HEK293 (cell line): ENCODE results near the gene SAMD11.

Experiments used
- ATF2 ChIP-seq: fragments of 450-650 bp; formaldehyde crosslinking; IDR thresholded peaks from 2 replicates; pipeline ENCODE4 v1.5.1; 2016; ENCODE audit warnings: missing biosample characterization, missing genetic modification characterization, low read depth
- MEIS1 ChIP-seq: sonication (generic); formaldehyde crosslinking; IDR thresholded peaks from 2 replicates; pipeline ENCODE4 v1.8.1; 2022; ENCODE audit warnings: missing genetic modification reagents, mild to moderate bottlenecking, borderline replicate concordance
- SALL2 ChIP-seq: fragments of 450-650 bp; formaldehyde crosslinking; IDR thresholded peaks from 2 replicates; pipeline ENCODE4 v1.5.0; 2017; ENCODE audit warnings: missing biosample characterization, mild to moderate bottlenecking, missing genetic modification characterization, borderline replicate concordance
- SETDB1 ChIP-seq: IDR thresholded peaks from one replicate; pipeline ENCODE4 v1.6.1; 2017; ENCODE audit warnings: mild to moderate bottlenecking, low read length, moderate library complexity, mixed read lengths; ENCODE audit not compliant: insufficient read length
- TCF7L2 ChIP-seq: IDR thresholded peaks from 2 replicates; pipeline ENCODE4 v1.6.1; 2011; ENCODE audit warnings: low read depth, mild to moderate bottlenecking, inconsistent platforms, low read length, moderate library complexity, borderline replicate concordance
- WT1 ChIP-seq: fragments of 450-650 bp; formaldehyde crosslinking; IDR thresholded peaks from 2 replicates; pipeline ENCODE4 v1.5.1; 2016; ENCODE audit warnings: missing biosample characterization, missing genetic modification characterization
- ZBTB44 ChIP-seq: fragments of 450-650 bp; IDR thresholded peaks from 2 replicates; pipeline ENCODE4 v1.5.1; 2018; ENCODE audit warnings: missing biosample characterization, mild to moderate bottlenecking, missing genetic modification characterization
- ZFP37 ChIP-seq: fragments of 450-650 bp; formaldehyde crosslinking; IDR thresholded peaks from 2 replicates; pipeline ENCODE4 v1.5.1; 2016; ENCODE audit warnings: missing biosample characterization, missing genetic modification characterization
- ZFP69B ChIP-seq: fragments of 450-650 bp; formaldehyde crosslinking; IDR thresholded peaks from 2 replicates; pipeline ENCODE4 v1.5.1; 2016; ENCODE audit warnings: missing biosample characterization, missing genetic modification characterization
- ZNF211 ChIP-seq: fragments of 450-650 bp; formaldehyde crosslinking; IDR thresholded peaks from 2 replicates; pipeline ENCODE4 v1.5.1; 2016; ENCODE audit warnings: low read depth, missing biosample characterization, missing genetic modification characterization
- ZNF274 ChIP-seq, 2 experiments: fragments of 200-500 bp in 1 of 2; fragments of 450-650 bp in 1 of 2; sonication (Bioruptor generic) in 1 of 2; formaldehyde crosslinking in 1 of 2; IDR thresholded peaks; 2 replicates each; pipeline versions ENCODE4 v1.5.1 to v1.6.1; 2014 to 2016; ENCODE audit warnings: borderline replicate concordance in 1 of 2, inconsistent platforms in 1 of 2, low read length in 1 of 2, missing biosample characterization in 1 of 2, missing genetic modification characterization in 1 of 2
- ZNF404 ChIP-seq: fragments of 450-650 bp; formaldehyde crosslinking; IDR thresholded peaks from 2 replicates; pipeline ENCODE4 v1.5.1; 2017; ENCODE audit warnings: missing biosample characterization, missing genetic modification characterization
- ZNF510 ChIP-seq: fragments of 450-650 bp; formaldehyde crosslinking; IDR thresholded peaks from 2 replicates; pipeline ENCODE4 v1.5.1; 2018; ENCODE audit warnings: mild to moderate bottlenecking, missing genetic modification characterization, missing biosample characterization; ENCODE audit not compliant: insufficient replicate concordance
- ZNF549 ChIP-seq: fragments of 450-650 bp; IDR thresholded peaks from 2 replicates; pipeline ENCODE4 v1.5.1; 2018; ENCODE audit warnings: missing biosample characterization, missing genetic modification characterization, mild to moderate bottlenecking, inconsistent platforms, moderate library complexity
- ZNF621 ChIP-seq: fragments of 450-650 bp; formaldehyde crosslinking; IDR thresholded peaks from 2 replicates; pipeline ENCODE4 v1.5.1; 2017; ENCODE audit warnings: missing biosample characterization, missing genetic modification characterization
- ZNF626 ChIP-seq: fragments of 450-650 bp; sonication (Bioruptor Pico); formaldehyde crosslinking; IDR thresholded peaks from 2 replicates; pipeline ENCODE4 v1.5.1; 2018; ENCODE audit warnings: missing biosample characterization, missing genetic modification characterization, inconsistent platforms
- ZNF707 ChIP-seq: fragments of 450-650 bp; formaldehyde crosslinking; IDR thresholded peaks from 2 replicates; pipeline ENCODE4 v1.5.1; 2016; ENCODE audit warnings: missing biosample characterization, missing genetic modification characterization
- ZNF843 ChIP-seq: fragments of 450-650 bp; formaldehyde crosslinking; IDR thresholded peaks from 2 replicates; pipeline ENCODE4 v1.5.1; 2016; ENCODE audit warnings: missing biosample characterization, missing genetic modification characterization
- ZSCAN16 ChIP-seq: fragments of 450-650 bp; formaldehyde crosslinking; IDR thresholded peaks from 2 replicates; pipeline ENCODE4 v1.5.1; 2016; ENCODE audit warnings: missing biosample characterization, missing genetic modification characterization
- ZSCAN18 ChIP-seq: fragments of 450-650 bp; formaldehyde crosslinking; IDR thresholded peaks from 2 replicates; pipeline ENCODE4 v1.5.1; 2016; ENCODE audit warnings: missing biosample characterization, missing genetic modification characterization
- TF ChIP-seq, protein P1 (sequence below): fragments of 450-650 bp; IDR thresholded peaks from 2 replicates; pipeline ENCODE4 v1.5.1; 2018; ENCODE audit warnings: missing biosample characterization, missing genetic modification characterization
- TF ChIP-seq, protein P2 (sequence below): fragments of 450-650 bp; formaldehyde crosslinking; IDR thresholded peaks from 2 replicates; pipeline ENCODE4 v1.5.1; 2016; ENCODE audit warnings: missing biosample characterization, missing genetic modification characterization
- TF ChIP-seq, protein P3 (sequence below): fragments of 450-650 bp; formaldehyde crosslinking; IDR thresholded peaks from 2 replicates; pipeline ENCODE4 v1.5.1; 2016; ENCODE audit warnings: missing biosample characterization, missing genetic modification characterization
- TF ChIP-seq, protein P4 (sequence below): fragments of 450-650 bp; formaldehyde crosslinking; IDR thresholded peaks from 2 replicates; pipeline ENCODE4 v1.5.1; 2017; ENCODE audit warnings: missing biosample characterization, missing genetic modification characterization
- TF ChIP-seq, protein P5 (sequence below): fragments of 450-650 bp; formaldehyde crosslinking; IDR thresholded peaks from 2 replicates; pipeline ENCODE4 v1.5.1; 2017; ENCODE audit warnings: missing biosample characterization, mild to moderate bottlenecking, missing genetic modification characterization, moderate library complexity

Gene SAMD11

GRCh38 chr1:939511-940106, 15.9 kb downstream of the SAMD11 start (continued):
- TF ChIP-seq, protein P1, sequence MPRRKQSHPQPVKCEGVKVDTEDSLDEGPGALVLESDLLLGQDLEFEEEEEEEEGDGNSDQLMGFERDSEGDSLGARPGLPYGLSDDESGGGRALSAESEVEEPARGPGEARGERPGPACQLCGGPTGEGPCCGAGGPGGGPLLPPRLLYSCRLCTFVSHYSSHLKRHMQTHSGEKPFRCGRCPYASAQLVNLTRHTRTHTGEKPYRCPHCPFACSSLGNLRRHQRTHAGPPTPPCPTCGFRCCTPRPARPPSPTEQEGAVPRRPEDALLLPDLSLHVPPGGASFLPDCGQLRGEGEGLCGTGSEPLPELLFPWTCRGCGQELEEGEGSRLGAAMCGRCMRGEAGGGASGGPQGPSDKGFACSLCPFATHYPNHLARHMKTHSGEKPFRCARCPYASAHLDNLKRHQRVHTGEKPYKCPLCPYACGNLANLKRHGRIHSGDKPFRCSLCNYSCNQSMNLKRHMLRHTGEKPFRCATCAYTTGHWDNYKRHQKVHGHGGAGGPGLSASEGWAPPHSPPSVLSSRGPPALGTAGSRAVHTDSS (tag by site-specific recombination) = no peak
- no peak for TF ChIP-seq ZNF621 (tag by site-specific recombination)
- TF ChIP-seq SALL2 (tag by site-specific recombination) = no peak
- TF ChIP-seq, protein P2, sequence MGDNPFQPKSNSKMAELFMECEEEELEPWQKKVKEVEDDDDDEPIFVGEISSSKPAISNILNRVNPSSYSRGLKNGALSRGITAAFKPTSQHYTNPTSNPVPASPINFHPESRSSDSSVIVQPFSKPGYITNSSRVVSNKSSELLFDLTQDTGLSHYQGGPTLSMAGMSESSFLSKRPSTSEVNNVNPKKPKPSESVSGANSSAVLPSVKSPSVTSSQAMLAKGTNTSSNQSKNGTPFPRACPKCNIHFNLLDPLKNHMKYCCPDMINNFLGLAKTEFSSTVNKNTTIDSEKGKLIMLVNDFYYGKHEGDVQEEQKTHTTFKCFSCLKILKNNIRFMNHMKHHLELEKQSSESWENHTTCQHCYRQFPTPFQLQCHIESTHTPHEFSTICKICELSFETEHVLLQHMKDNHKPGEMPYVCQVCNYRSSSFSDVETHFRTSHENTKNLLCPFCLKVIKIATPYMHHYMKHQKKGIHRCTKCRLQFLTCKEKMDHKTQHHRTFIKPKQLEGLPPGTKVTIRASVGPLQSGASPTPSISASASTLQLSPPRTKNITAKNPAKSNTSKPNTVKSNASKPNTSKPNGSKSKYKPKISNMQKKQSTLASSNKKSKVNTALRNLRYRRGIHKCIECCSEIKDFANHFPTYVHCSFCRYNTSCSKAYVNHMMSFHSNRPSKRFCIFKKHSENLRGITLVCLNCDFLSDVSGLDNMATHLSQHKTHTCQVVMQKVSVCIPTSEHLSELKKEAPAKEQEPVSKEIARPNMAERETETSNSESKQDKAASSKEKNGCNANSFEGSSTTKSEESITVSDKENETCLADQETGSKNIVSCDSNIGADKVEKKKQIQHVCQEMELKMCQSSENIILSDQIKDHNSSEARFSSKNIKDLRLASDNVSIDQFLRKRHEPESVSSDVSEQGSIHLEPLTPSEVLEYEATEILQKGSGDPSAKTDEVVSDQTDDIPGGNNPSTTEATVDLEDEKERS = no peak
- no peak for TF ChIP-seq MEIS1 (CRISPR knock-in tag)
- TF ChIP-seq ZNF404 (tag by site-specific recombination) = no peak
- TF ChIP-seq ZNF549 = no peak
- TF ChIP-seq TCF7L2 = no peak
- no peak for TF ChIP-seq ZNF274 (IDR thresholded peaks at IDR 0.05; ENCODE audit: low read length)
- TF ChIP-seq ZNF274 (tag by site-specific recombination; IDR thresholded peaks at IDR 0.05; ENCODE audit: borderline replicate concordance) = no peak
- no peak for TF ChIP-seq ZFP37
- no peak for TF ChIP-seq ZSCAN18 (tag by site-specific recombination)
- TF ChIP-seq ZNF707 (tag by site-specific recombination) = no peak
- TF ChIP-seq ZSCAN16 = no peak
- TF ChIP-seq ZBTB44 = no peak
- no peak for TF ChIP-seq ZNF510 (tag by site-specific recombination)
- TF ChIP-seq, protein P3, sequence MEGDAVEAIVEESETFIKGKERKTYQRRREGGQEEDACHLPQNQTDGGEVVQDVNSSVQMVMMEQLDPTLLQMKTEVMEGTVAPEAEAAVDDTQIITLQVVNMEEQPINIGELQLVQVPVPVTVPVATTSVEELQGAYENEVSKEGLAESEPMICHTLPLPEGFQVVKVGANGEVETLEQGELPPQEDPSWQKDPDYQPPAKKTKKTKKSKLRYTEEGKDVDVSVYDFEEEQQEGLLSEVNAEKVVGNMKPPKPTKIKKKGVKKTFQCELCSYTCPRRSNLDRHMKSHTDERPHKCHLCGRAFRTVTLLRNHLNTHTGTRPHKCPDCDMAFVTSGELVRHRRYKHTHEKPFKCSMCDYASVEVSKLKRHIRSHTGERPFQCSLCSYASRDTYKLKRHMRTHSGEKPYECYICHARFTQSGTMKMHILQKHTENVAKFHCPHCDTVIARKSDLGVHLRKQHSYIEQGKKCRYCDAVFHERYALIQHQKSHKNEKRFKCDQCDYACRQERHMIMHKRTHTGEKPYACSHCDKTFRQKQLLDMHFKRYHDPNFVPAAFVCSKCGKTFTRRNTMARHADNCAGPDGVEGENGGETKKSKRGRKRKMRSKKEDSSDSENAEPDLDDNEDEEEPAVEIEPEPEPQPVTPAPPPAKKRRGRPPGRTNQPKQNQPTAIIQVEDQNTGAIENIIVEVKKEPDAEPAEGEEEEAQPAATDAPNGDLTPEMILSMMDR (tag by site-specific recombination) = peak; percentile 37
- TF ChIP-seq ATF2 (tag by site-specific recombination) = no peak
- TF ChIP-seq ZNF211 = no peak
- TF ChIP-seq, protein P4, sequence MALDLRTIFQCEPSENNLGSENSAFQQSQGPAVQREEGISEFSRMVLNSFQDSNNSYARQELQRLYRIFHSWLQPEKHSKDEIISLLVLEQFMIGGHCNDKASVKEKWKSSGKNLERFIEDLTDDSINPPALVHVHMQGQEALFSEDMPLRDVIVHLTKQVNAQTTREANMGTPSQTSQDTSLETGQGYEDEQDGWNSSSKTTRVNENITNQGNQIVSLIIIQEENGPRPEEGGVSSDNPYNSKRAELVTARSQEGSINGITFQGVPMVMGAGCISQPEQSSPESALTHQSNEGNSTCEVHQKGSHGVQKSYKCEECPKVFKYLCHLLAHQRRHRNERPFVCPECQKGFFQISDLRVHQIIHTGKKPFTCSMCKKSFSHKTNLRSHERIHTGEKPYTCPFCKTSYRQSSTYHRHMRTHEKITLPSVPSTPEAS (tag by site-specific recombination) = no peak
- TF ChIP-seq ZNF626 (tag by site-specific recombination) = no peak
- no peak for TF ChIP-seq SETDB1
- TF ChIP-seq ZNF843 (tag by site-specific recombination) = no peak
- TF ChIP-seq, protein P5, sequence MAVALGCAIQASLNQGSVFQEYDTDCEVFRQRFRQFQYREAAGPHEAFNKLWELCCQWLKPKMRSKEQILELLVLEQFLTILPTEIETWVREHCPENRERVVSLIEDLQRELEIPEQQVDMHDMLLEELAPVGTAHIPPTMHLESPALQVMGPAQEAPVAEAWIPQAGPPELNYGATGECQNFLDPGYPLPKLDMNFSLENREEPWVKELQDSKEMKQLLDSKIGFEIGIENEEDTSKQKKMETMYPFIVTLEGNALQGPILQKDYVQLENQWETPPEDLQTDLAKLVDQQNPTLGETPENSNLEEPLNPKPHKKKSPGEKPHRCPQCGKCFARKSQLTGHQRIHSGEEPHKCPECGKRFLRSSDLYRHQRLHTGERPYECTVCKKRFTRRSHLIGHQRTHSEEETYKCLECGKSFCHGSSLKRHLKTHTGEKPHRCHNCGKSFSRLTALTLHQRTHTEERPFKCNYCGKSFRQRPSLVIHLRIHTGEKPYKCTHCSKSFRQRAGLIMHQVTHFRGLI = no peak
- no peak; the same call in 1 of the 2 replicates for TF ChIP-seq ZFP69B
- TF ChIP-seq WT1 = peak; percentile 20; the same call in 1 of the 2 replicates
